ENCODE results near the gene FGF2.
"Not testable (repeated sequence)": the region's sequence is repeated elsewhere in the genome, so short reads cannot be mapped to it uniquely, and the experiment has no call there.

FGF2 gene

DNA sequence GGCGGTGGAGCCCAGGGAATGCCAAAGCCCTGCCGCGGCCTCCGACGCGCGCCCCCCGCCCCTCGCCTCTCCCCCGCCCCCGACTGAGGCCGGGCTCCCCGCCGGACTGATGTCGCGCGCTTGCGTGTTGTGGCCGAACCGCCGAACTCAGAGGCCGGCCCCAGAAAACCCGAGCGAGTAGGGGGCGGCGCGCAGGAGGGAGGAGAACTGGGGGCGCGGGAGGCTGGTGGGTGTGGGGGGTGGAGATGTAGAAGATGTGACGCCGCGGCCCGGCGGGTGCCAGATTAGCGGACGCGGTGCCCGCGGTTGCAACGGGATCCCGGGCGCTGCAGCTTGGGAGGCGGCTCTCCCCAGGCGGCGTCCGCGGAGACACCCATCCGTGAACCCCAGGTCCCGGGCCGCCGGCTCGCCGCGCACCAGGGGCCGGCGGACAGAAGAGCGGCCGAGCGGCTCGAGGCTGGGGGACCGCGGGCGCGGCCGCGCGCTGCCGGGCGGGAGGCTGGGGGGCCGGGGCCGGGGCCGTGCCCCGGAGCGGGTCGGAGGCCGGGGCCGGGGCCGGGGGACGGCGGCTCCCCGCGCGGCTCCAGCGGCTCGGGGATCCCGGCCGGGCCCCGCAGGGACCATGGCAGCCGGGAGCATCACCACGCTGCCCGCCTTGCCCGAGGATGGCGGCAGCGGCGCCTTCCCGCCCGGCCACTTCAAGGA is at the start of gene FGF2:
FGF2 (plus strand) TSS at position 279 of the 705 bp plus-strand sequence; CDS start at position 623, 344 bp downstream.
- DNase-seq, result no peak

DNA sequence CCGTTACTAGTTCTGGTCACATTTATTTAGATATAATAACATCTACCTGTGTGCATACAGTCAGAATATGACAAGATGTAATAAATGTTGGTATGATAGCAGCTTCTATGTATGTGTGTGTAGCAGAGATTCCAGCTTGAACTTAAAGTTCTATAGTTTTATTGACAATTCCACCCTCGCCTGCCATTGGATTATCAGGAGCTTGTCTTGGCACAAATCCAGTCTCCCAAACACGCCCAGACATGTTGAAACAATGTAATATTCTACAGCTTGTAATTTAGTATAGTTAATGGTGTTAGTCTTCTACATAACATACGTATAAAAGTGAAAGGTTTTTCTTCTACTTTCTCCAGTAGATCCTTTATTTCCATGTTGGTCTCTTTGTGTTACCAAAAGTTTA is 49.7 kb upstream of the FGF2 start:
- DNase-seq, result peak; percentile 22

DNA sequence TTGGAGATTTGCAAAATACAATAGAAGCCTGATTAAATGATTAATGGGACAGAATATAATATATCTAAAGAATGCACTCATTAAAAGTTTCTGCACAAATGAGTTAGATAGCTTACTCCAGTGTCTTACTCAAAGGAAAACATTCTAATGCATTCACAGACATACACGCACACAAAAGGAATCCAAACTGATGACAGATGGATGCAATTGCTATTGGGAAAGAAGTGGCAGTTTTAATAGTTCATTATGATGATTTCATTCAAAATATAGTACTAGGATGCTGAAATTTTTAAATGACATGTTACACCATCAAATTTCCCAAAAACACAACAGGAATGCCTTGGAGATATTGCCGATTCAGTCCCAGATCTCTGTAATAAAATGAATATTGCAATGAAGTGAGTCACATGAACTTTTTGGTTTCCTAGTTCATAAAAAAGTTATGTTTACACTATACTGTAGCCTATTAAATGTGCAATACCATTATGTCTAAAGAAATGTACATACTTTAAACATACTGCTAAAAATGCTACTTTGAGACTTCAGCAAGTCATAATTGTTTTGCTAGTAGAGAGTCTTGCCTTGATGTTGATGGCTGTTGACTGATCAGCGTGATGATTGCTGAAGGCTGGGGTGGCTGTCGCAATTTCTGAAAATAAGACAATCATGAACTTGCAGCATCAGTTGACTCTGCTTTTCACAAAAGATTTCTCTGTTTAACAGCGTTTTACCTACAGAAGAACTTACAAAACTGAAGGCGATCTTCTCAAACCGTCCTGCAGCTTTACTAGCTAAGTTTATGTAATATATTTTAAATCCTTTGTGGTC is 48.6 kb upstream of the FGF2 start:
- DNase-seq, result no peak

DNA sequence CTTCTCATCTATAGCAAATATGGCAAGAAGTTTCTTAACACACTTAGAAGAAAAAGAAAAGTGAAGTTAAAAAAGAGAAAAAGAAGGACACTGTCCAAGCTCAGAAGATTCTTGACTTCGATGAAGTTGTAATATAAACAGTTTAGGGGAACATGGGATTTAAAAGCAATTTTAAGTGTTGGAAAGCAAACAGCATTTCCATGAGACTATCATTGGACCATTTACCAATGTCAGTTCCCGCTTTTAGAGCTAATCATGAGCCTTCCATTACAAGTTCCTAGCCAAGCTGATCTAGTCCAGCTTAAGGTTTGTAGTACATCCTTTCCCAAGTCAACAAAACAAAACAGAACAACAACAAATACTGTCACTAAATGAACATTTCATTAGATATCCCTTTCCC is 45.1 kb upstream of the FGF2 start:
- no peak for DNase-seq

DNA sequence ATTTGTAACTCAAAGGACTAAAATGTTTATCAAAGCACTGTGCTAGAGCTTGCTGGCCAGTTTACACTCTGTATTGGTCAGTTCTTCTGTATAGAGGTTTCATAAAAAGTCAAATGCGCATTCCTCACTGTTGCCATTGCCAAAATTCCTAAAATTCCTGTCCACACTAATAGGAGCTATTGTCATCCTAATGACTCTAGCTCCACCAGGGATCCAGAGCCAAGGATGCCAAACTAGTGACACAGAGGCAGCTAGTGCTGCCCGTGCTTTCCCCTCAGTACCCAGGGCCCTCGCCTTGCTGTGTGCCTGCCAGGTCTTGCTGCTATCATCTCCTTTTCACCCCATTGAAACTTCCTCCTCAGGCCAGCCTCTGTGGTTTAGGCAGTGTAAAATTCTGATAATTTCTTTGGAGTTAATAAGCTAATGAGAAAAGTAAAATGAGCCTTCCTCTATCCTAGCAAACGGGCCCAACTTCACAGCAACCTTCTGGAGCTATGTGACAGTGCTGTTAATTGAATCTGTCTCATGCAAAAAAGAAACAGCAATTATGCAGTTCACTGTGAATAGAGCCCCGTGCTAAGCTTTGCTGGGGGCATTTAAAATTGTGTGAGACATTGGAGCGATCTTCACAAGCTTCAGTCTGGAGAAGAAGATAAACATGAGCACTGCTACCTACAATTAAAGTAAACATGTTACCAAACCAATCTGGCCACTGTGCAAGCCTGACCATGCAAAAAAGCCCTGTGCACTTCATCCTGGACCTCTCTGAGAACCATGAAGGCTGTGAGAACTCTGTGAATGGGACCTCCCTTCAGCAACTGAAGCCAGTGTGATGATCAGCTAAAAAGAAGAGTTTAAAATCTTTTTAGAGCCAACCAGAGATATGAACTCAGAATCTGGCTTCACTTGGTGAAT is 43.1 kb upstream of the FGF2 start:
- DNase-seq, result peak; percentile 57

DNA sequence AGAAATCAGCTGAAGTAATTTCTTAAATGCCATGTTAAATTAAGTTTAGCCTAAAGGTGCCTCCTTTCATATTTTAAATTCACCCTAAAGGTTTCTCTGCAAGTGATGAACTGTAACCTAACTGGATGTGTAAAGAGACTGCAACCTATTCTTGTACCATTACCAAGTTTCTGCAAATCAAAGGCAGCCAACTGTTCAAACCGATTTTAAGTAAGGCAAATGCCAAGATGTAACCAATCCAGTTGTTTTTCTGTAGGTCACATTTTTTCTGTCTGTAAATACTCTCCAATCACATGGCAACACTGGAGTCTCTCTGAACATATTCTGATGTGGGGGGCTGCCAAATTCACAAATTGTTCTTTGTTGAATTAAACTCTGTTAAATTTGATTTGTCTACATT is 42.4 kb upstream of the FGF2 start:
- no peak for DNase-seq

DNA sequence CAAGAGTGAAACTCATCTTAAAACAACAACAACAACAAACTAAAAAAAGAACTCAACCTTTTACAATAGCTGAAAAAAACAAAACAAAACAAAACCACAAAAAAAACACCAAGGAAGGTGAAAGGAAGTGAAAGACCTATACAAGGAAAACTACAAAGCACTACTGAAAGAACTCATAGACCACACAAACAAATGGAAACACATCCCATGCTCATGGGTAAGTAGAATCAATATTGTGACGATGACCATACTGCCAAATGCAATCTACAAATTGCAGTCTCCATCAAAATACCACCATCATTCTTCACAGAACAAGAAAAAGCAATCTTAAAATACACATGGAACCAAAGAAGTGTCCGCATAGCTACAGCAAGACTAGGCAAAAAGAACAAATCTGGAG is 41.5 kb upstream of the FGF2 start:
- DNase-seq, result no peak

DNA sequence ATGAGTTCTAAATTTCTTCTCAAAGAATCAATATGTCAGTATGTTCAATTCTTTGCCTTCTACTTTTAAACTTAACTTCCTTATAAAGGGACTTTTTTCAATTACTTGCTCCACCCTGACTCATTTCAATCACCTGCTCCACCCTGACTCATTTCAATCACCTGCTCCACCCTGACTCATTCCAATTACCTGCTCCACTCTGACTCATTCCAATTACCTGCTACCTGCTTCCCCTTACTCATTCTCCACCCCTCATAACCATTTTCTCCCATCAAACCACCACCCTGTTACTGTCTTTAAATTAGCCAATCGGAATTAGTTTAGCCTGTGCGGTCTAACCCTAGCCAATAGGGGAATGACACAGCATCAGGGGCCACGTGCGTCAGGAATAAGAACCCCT is 40.3 kb upstream of the FGF2 start:
- DNase-seq, result not testable (repeated sequence)

DNA sequence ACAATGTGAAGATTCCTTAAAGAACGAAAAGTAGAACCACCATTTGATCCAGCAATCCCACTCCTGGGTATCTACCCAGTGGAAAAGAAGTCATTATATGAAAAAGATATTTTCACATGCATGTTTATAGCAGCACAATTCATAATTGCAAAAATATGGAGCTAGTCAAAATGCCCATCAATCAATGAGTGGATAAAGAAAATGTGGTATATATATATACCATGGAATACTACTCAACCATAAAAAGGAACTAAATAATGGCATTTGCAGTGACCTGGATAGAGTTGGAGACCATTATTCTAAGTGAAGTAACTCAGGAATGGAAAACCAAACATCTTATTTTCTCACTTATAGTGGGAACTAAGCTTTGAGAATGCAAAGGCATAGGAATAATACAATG is 39.7 kb upstream of the FGF2 start:
- not testable (repeated sequence) for DNase-seq

DNA sequence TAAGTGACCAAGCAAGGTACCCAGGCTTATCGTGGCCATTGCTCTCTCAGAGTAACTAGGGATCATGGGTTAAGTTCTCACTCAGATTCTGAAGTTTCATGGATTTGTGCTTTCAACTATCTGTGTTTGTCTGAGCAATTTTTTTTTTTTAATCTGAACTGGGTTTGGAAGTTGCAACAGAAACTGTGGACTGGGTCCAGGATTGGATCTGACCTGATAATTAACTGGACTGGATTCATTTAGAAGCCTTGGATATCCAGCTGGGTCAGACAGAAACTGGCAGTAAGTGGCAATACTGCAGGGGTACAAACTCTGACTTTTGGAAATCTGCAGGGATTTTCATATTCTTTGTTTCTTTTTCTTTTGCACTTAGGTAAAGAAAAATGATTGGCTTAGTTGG is 38.7 kb upstream of the FGF2 start:
- DNase-seq, result no peak

DNA sequence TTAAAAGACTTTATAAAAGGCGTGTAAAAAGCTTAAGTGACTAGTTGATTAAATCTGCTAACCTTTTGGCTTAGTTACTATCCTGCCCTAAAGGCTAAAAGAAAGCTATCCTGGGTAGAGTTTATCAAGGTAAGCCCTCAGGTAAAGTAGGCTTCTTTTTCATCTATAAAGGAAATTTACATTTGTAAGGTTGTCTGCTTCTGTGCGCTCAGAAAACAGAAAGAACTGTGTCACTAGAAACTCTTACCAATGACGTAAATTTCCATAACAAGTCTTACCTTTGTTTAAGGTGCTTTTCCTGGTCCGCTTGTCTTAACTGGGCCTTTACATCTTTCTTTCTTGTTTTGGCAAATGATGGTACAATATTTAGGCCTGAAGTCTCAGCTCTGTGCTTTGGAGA is 37.7 kb upstream of the FGF2 start:
- DNase-seq, result no peak

DNA sequence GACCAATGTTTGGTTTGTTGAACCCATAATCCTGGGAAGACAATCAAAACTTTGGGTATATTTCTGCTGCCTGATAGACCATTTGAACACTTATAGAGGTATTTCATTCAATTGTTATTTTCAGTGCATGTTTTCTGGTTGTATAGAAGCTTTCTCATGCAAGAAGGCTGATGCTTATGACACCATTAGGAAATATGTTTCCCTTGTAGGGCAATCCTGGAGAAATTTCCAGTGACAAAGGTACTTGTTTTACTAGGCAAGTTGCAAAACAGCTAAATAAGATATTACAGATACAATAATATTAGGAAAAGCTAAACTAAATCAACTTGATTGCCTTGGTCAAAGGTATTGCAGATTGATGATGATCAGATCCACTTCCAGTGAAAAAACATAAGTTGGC is 32.8 kb upstream of the FGF2 start:
- no peak for DNase-seq

DNA sequence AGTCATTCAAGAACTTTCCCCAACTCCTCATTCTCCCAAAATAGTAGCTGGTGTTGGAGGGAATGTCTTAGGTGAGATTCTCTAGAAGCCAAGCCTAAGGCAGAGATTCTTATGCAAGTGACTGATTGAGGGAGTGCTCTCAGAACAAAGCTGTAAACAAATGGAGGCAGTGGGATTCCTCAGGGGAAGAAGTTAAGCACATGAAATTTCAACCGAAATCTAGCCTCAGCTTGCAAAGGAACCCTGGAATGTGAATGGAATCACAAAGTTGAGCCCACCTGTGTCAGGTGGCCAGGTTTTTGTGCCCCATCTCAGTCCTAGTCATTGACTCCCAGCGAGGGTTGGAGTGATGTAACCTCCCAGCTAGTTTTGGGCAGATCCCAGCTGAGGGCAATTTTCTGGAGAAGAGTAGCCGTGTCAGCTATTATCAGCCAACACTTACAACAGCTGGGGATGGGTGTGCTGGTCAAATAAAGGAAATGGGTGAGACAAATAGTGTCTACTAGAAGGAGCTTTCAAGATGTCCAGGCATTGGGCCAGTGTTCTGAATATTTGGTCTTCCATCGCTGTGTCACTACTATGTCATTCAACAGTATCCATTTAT is 29.7 kb upstream of the FGF2 start:
- peak; percentile 33 for DNase-seq

DNA sequence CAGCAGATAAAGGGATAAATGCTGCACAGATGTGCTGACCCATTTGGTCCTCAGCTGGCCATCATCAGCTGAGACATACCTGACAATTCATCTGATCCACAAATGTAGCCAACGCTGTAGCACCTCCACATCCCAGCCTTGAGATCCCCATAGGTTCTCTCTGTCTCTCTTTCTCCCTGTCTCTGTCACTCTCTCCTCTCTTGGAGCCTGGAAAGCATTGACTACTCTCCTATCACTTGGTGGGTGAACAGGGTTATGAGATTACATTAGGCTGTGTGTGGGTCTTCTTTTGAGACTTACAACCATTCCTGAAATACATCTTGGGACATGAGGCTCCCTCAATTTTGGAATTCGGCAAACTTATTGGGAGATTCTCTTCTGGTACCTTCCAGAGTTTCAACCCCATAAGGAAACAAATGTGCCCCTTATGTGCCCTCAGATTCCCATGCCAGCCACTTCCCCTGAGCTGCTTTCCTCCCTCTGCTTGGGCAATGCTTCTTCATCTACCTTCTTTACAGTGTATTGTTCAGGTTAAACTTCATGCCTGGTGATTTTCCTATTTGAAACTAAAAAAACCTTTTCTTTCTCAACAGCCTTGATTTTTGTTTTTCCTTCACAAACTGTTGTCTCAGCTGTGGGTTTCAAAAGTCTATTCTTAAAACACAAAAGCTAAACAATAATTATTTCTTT is 29.1 kb upstream of the FGF2 start:
- DNase-seq, result no peak

DNA sequence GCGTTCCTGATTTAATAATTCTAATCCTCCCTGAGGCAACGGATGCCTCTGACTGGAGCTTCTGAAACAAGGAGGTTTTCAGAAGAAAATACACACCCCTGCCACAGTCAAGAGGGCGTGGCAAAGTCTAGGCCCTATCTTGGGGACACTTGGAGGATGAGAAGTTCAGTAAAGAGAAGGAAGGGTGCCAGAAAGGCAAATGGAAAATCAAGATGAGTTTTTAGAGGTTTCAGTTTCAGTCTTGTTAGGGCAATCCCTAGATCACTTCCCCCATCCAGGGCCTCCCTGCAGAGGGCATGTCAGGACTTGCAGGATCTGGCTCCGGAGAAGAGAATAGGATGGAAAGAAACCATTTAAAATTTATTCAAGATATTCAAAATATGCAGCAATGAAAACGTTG is 28.5 kb upstream of the FGF2 start:
- DNase-seq, result peak; percentile 93

DNA sequence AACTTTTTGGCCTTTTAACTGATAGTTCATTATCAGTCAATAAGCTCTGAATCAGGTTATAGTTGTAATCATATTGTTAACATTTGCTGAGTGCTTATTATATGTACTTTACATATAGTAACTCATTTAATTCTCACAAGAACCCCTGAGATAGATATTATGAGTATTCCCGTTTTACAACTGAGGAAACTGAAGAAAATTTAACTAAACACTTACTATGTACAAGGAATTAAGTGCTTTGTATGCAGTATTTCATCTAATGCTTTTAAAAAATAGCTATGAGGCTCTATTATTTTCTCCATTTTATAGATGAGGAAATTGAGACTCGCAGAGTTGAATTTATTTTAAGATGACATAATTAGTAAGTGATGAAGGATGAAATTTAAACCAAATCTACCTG is 27.7 kb upstream of the FGF2 start:
- no peak for DNase-seq

DNA sequence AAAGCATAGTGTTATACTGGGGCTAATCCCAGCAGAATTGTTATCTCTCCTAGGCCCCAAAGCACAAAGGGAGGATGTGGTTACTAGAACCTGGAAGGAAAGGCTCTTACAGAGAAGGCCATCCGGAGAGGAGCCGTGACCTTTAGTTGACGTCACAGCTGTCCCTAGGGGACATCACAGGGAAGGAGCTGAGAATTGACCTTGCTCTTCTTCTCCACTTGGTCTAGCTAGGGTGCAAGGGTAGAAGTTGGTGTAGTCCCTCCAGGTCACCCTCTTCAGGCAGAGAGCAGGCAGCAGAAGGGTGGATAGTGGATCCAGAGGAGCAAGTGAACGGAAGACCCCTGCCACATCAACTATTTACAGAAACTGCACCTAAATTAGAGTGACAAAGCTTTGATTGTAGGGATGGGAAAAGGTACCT is 22.8 kb upstream of the FGF2 start:
- peak; percentile 23 for DNase-seq

DNA sequence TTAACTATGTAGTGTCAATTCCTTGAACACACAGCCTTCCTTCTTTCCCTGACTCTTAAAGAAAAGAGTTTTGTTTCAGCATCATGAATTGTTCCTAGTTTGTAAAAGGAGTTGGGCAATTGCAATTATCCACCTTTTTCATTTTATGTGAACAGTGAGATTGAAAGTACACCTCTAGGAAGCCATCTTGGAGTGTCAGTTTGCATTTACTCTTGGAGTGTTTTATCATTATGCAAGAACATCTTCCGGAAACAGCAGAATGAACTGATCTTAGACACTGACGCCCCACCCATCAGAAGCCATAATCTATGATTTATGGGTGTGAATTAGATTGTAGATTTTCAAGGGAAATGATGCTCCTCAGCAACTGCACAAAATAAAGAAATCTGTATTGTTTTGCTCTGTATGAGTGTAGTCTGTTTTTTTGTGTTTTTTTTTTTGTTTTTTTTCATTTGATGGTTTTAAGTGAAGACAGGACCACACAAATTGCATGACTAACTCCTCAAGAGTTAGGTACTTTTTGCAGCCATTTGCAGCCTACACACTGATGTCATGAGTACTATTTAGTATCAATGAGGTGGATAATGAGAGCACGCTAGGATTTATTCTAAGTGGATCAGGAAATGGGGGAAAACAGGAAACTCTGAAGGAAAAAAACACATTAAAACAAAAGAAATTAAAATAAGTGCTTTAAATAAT is 19.5 kb upstream of the FGF2 start:
- DNase-seq, result no peak

DNA sequence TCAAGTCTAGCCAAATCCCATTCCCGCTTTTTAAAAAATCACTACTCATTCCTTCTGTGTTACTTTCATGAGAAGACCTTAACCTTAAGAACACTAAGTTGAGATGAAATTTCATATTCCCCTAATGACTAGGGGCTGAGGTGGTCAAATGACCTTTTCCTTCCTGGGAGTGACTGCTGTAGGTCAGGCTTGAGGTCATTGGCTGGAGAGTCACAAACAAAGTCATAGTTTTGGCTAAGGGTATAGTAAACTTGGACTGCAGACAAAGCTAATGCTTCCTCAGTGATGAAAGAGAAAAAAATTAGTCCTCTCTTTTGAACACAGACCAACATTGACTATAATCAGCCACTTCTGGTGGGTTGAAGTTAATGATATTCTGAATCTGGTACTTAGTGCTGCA is 16.0 kb upstream of the FGF2 start:
- no peak for DNase-seq

DNA sequence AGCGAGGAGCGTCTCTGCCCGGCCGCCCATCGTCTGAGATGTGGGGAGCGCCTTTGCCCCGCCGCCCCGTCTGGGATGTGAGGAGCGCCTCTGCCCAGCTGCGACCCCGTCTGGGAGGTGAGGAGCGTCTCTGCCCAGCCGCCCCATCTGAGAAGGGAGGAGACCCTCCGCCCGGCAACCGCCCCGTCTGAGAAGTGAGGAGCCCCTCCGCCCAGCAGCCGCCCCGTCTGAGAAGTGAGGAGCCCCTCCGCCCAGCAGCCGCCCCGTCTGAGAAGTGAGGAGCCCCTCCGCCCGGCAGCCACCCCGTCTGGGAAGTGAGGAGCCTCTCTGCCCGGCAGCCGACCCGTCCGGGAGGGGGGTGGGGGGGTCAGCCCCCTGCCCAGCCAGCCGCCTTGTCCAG is 14.8 kb upstream of the FGF2 start:
- DNase-seq, result not testable (repeated sequence)

DNA sequence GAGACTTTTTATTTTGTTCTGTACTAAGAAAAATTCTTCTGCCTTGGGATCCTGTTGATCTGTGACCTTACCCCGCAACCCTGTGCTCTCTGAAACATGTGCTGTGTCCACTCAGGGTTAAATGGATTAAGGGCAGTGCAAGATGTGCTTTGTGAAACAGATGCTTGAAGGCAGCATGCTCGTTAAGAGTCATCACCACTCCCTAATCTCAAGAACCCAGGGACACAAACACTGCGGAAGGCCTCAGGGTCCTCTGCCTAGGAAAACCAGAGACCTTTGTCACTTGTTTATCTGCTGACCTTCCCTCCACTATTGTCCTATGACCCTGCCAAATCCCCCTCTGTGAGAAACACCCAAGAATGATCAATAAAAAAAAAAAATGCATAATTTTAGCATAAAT is 13.8 kb upstream of the FGF2 start:
- DNase-seq, result not testable (repeated sequence)

DNA sequence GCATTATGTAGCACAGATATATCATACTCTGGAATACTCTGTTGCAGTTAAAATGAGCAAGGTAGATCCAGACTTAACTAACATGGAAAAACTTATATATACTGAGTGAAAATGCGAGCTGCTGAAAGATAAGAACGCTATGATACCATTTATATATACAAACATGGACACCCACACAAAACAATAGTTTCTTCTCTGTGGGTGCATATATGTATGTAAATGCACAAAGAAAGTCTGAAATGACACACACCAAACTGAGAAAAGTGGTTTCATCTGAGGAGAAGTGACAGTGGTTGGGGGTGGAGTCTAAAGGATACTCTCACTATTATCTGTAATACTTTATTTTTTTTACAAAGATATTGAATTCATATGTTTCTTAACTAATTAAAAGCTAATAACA is 12.2 kb upstream of the FGF2 start:
- DNase-seq, result no peak

All from hematopoietic multipotent progenitor cell treated with erythropoietin and hydrocortisone succinate and interleukin-3 and kit ligand, for 8 days (in vitro differentiated cells).